ENCODE measurements around the gene MYO5A.

MYO5A gene

GRCh38 chr15:52359722-52360121 lies 169.0 kb downstream of the MYO5A start:
- no peak for DNase-seq

- DNase-seq: no peak
These were observed 170.7 kb downstream of the MYO5A start for GRCh38 chr15:52357949-52358348.

- no peak for DNase-seq
These were observed 176.6 kb downstream of the MYO5A start for GRCh38 chr15:52352086-52352485.

GRCh38 chr15:52351206-52351908 lies 177.3 kb downstream of the MYO5A start:
- no peak for DNase-seq

GRCh38 chr15:52350423-52350822 lies 178.3 kb downstream of the MYO5A start:
- no peak for DNase-seq

GRCh38 chr15:52349052-52349700 lies 179.5 kb downstream of the MYO5A start:
- DNase-seq: no peak

GRCh38 chr15:52348056-52348745 lies 180.5 kb downstream of the MYO5A start:
- no peak for DNase-seq

- DNase-seq: no peak
These were observed 184.1 kb downstream of the MYO5A start for GRCh38 chr15:52344592-52344991.

GRCh38 chr15:52343831-52344230 lies 184.8 kb downstream of the MYO5A start:
- no peak for DNase-seq

- DNase-seq: no peak
These were observed 188.6 kb downstream of the MYO5A start for GRCh38 chr15:52340093-52340492.

- DNase-seq: no peak
These were observed 189.8 kb downstream of the MYO5A start for GRCh38 chr15:52338891-52339290.

- DNase-seq: no peak
These were observed 190.6 kb downstream of the MYO5A start for GRCh38 chr15:52338058-52338457.

GRCh38 chr15:52337198-52337853 lies 191.4 kb downstream of the MYO5A start:
- no peak for DNase-seq

GRCh38 chr15:52336529-52336928 lies 192.2 kb downstream of the MYO5A start:
- DNase-seq: no peak

GRCh38 chr15:52334491-52335160 lies 194.1 kb downstream of the MYO5A start:
- no peak for DNase-seq

GRCh38 chr15:52331490-52332240 lies 197.0 kb downstream of the MYO5A start:
- DNase-seq: peak; percentile 50

GRCh38 chr15:52329987-52330386 lies 198.7 kb downstream of the MYO5A start:
- DNase-seq: no peak

- no peak for DNase-seq
These were observed 199.5 kb downstream of the MYO5A start for GRCh38 chr15:52329150-52329549.

GRCh38 chr15:52328680-52329079 lies 200.0 kb downstream of the MYO5A start:
- no peak for DNase-seq

- DNase-seq: no peak
These were observed 201.9 kb downstream of the MYO5A start for GRCh38 chr15:52326756-52327155.

- no peak for DNase-seq
These were observed 204.6 kb downstream of the MYO5A start for GRCh38 chr15:52324109-52324508.

Data from activated gamma-delta T cell treated with Interleukin-2 at 50 U/mL for 16 hours (primary cell).